Central memory CD8-positive, alpha-beta T cell (primary cell): Measurements from ENCODE around the gene CCNL2.

Source experiments
- ATAC-seq: fragments of 150-1000 bp; cut with Tn5 transposase; replicated peaks from 2 replicates; pipeline ENCODE4 v1.10.0; 2022; ENCODE audit warnings: mild to moderate bottlenecking, moderate FRiP score, moderate number of reproducible peaks; ENCODE audit not compliant: poor library complexity, severe bottlenecking; ENCODE audit errors: extremely low read depth
- DNase-seq, 2 donors: peaks; one replicate each; pipeline ENCODE4 v3.0.0; 2021; ENCODE audit warnings: low spot score in 2 of 2
- H3K27ac Mint-ChIP-seq: one replicate; pipeline ENCODE4 v1.8.0; 2022; ENCODE audit warnings: low read depth, mild to moderate bottlenecking, moderate library complexity, mixed read lengths
- H3K27me3 Mint-ChIP-seq: one replicate; pipeline ENCODE4 v1.8.0; 2022; ENCODE audit warnings: mixed read lengths
- H3K36me3 Mint-ChIP-seq: one replicate; pipeline ENCODE4 v1.8.0; 2022; ENCODE audit warnings: mild to moderate bottlenecking, moderate library complexity, mixed read lengths; ENCODE audit not compliant: insufficient read depth
- H3K4me1 Mint-ChIP-seq: one replicate; pipeline ENCODE4 v1.8.0; 2022; ENCODE audit warnings: mixed read lengths
- H3K4me3 Mint-ChIP-seq: one replicate; pipeline ENCODE4 v1.8.0; 2022; ENCODE audit warnings: mild to moderate bottlenecking, moderate library complexity, mixed read lengths
- H3K9me3 Mint-ChIP-seq: one replicate; pipeline ENCODE4 v1.8.0; 2022; ENCODE audit warnings: mixed read lengths

CCNL2 gene

GRCh38 chr1:1345860-1346500 lies 53.2 kb downstream of the CCNL2 start:
- H3K4me3 Mint-ChIP-seq: no peak overlapping the region
- H3K4me1 Mint-ChIP-seq: peaks cover 18% of the 10 kb centered on the region
- ATAC-seq (no peak), DNase-seq (no peak)
- H3K9me3 Mint-ChIP-seq: no peaks in the 10 kb centered on the region
- no peaks in the 10 kb centered on the region for H3K27me3 Mint-ChIP-seq
- H3K36me3 Mint-ChIP-seq: peaks cover 2% of the 10 kb centered on the region
- no peak overlapping the region for H3K27ac Mint-ChIP-seq

GRCh38 chr1:1345384-1345783 lies 53.8 kb downstream of the CCNL2 start:
- DNase-seq (no peak), ATAC-seq (no peak)
- H3K9me3 Mint-ChIP-seq: no peaks in the 10 kb centered on the region
- peaks cover 4% of the 10 kb centered on the region for H3K36me3 Mint-ChIP-seq
- peaks cover 18% of the 10 kb centered on the region for H3K4me1 Mint-ChIP-seq
- H3K27me3 Mint-ChIP-seq: no peaks in the 10 kb centered on the region
- H3K27ac Mint-ChIP-seq: no peak overlapping the region
- no peak overlapping the region for H3K4me3 Mint-ChIP-seq

- ATAC-seq: no peak
- H3K4me3 Mint-ChIP-seq: no peak overlapping the region
- peaks cover 18% of the 10 kb centered on the region for H3K4me1 Mint-ChIP-seq
- DNase-seq: no peak
- no peaks in the 10 kb centered on the region for H3K27me3 Mint-ChIP-seq
- no peaks in the 10 kb centered on the region for H3K9me3 Mint-ChIP-seq
- H3K36me3 Mint-ChIP-seq: peaks cover 4% of the 10 kb centered on the region
- no peak overlapping the region for H3K27ac Mint-ChIP-seq
Observed at GRCh38 chr1:1344655-1345361, 54.3 kb downstream of the CCNL2 start.

GRCh38 chr1:1343811-1344421 lies 55.2 kb downstream of the CCNL2 start:
- Mint-ChIP-seq H3K36me3 (peaks cover 4% of the 10 kb centered on the region), H3K4me1 (peaks cover 18% of the 10 kb centered on the region), H3K27ac (no peak overlapping the region), H3K27me3 (no peaks in the 10 kb centered on the region), H3K9me3 (no peaks in the 10 kb centered on the region), H3K4me3 (no peak overlapping the region)
- ATAC-seq (no peak), DNase-seq (no peak)

- peaks cover 17% of the 10 kb centered on the region for H3K4me1 Mint-ChIP-seq
- no peak for ATAC-seq
Observed at GRCh38 chr1:1342584-1343115, 56.5 kb downstream of the CCNL2 start.

GRCh38 chr1:1342061-1342562 lies 57.0 kb downstream of the CCNL2 start:
- Mint-ChIP-seq H3K4me1 (peaks cover 12% of the 10 kb centered on the region), H3K27me3 (no peaks in the 10 kb centered on the region), H3K9me3 (no peaks in the 10 kb centered on the region), H3K27ac (no peak overlapping the region), H3K4me3 (no peak overlapping the region), H3K36me3 (peaks cover 5% of the 10 kb centered on the region)
- DNase-seq (no peak), ATAC-seq (no peak)

More at GRCh38 chr1:1342584-1343115, 56.5 kb downstream of the CCNL2 start:
- peaks cover 5% of the 10 kb centered on the region for H3K36me3 Mint-ChIP-seq
- no peak overlapping the region for H3K4me3 Mint-ChIP-seq
- no peaks in the 10 kb centered on the region for H3K27me3 Mint-ChIP-seq
- no peaks in the 10 kb centered on the region for H3K9me3 Mint-ChIP-seq
- H3K27ac Mint-ChIP-seq: no peak overlapping the region
- no peak for DNase-seq

GRCh38 chr1:1341549-1342021 lies 57.5 kb downstream of the CCNL2 start:
- H3K36me3 Mint-ChIP-seq: peaks cover 5% of the 10 kb centered on the region
- peaks cover 7% of the 10 kb centered on the region for H3K4me1 Mint-ChIP-seq
- H3K9me3 Mint-ChIP-seq: no peaks in the 10 kb centered on the region
- DNase-seq (no peak), ATAC-seq (no peak)
- H3K27ac Mint-ChIP-seq: no peak overlapping the region
- H3K27me3 Mint-ChIP-seq: no peaks in the 10 kb centered on the region
- H3K4me3 Mint-ChIP-seq: no peak overlapping the region

GRCh38 chr1:1340791-1341548 lies 58.2 kb downstream of the CCNL2 start:
- Mint-ChIP-seq H3K4me3 (no peak overlapping the region), H3K36me3 (peaks cover 5% of the 10 kb centered on the region), H3K27ac (no peak overlapping the region), H3K9me3 (no peaks in the 10 kb centered on the region), H3K4me1 (peaks cover 4% of the 10 kb centered on the region), H3K27me3 (no peaks in the 10 kb centered on the region)
- no peak for ATAC-seq
- no peak for DNase-seq

GRCh38 chr1:1340185-1340584 lies 59.0 kb downstream of the CCNL2 start:
- H3K4me1 Mint-ChIP-seq: peaks cover 4% of the 10 kb centered on the region
- H3K9me3 Mint-ChIP-seq: no peaks in the 10 kb centered on the region
- no peak overlapping the region for H3K4me3 Mint-ChIP-seq
- peaks cover 5% of the 10 kb centered on the region for H3K36me3 Mint-ChIP-seq
- H3K27ac Mint-ChIP-seq: no peak overlapping the region
- DNase-seq (no peak), ATAC-seq (no peak)
- H3K27me3 Mint-ChIP-seq: no peaks in the 10 kb centered on the region

- Mint-ChIP-seq H3K27ac (no peak overlapping the region), H3K4me3 (no peak overlapping the region), H3K36me3 (peaks cover 10% of the 10 kb centered on the region), H3K9me3 (no peaks in the 10 kb centered on the region), H3K4me1 (peaks cover under 1% of the 10 kb centered on the region), H3K27me3 (no peaks in the 10 kb centered on the region)
- no peak for DNase-seq
- no peak for ATAC-seq
Observed at GRCh38 chr1:1338278-1338677, 60.9 kb downstream of the CCNL2 start.

GRCh38 chr1:1337793-1338147 lies 61.4 kb downstream of the CCNL2 start:
- no peaks in the 10 kb centered on the region for H3K9me3 Mint-ChIP-seq
- no peak overlapping the region for H3K4me3 Mint-ChIP-seq
- no peak for ATAC-seq
- no peak for DNase-seq
- H3K36me3 Mint-ChIP-seq: peaks cover 10% of the 10 kb centered on the region
- H3K27me3 Mint-ChIP-seq: no peaks in the 10 kb centered on the region
- H3K27ac Mint-ChIP-seq: peak overlapping the region; percentile 29
- no peaks in the 10 kb centered on the region for H3K4me1 Mint-ChIP-seq
